Liver (tissue), 9 donors: ENCODE measurements around the gene IFNA8. TPM values are rescaled to one million over a fixed set of nuclear protein-coding genes. Genes with fewer than 3 reads are reported as not detected.

Experiments
- DNase-seq: peaks from one replicate; pipeline ENCODE4 v3.0.0-alpha.2; 2017; ENCODE audit warnings: low spot score
- H3K27ac ChIP-seq, 2 donors: one replicate each; pipeline ENCODE4 v1.7.0; 2013; ENCODE audit warnings: inconsistent platforms in 2 of 2, low read length in 2 of 2, control low read depth in 1 of 2, low read depth in 1 of 2, mild to moderate bottlenecking in 1 of 2
- H3K27me3 ChIP-seq, 4 donors: one replicate each; pipeline versions ENCODE4 v1.6.1 to v1.7.0; 2013; ENCODE audit warnings: low read length in 3 of 4, inconsistent platforms in 1 of 4, mild to moderate bottlenecking in 1 of 4, moderate library complexity in 1 of 4; ENCODE audit not compliant: control insufficient read depth in 4 of 4, insufficient read depth in 4 of 4
- H3K36me3 ChIP-seq, 4 donors: one replicate each; pipeline versions ENCODE4 v1.6.1 to v1.7.0; 2013; ENCODE audit warnings: low read length in 3 of 4, mild to moderate bottlenecking in 3 of 4, low read depth in 1 of 4, moderate library complexity in 1 of 4; ENCODE audit not compliant: control insufficient read depth in 4 of 4, insufficient read depth in 3 of 4
- H3K4me1 ChIP-seq, 4 donors: one replicate each; pipeline versions ENCODE4 v1.6.1 to v1.7.0; 2013; ENCODE audit warnings: low read length in 3 of 4, mild to moderate bottlenecking in 3 of 4, moderate library complexity in 1 of 4; ENCODE audit not compliant: control insufficient read depth in 4 of 4, insufficient read depth in 4 of 4
- H3K4me3 ChIP-seq, 3 donors: one replicate each; pipeline versions ENCODE4 v1.6.1 to v1.7.0; 2013; ENCODE audit warnings: low read length in 3 of 3, control low read depth in 1 of 3, low read depth in 1 of 3, mild to moderate bottlenecking in 1 of 3
- H3K9ac ChIP-seq, 2 donors: one replicate each; pipeline ENCODE4 v1.7.0; 2013; ENCODE audit warnings: low read length in 2 of 2, mild to moderate bottlenecking in 2 of 2, moderate library complexity in 2 of 2, control low read depth in 1 of 2, low read depth in 1 of 2
- H3K9me3 ChIP-seq, 4 donors: one replicate each; pipeline versions ENCODE4 v1.6.1 to v1.7.0; 2013; ENCODE audit warnings: low read length in 3 of 4; ENCODE audit not compliant: control insufficient read depth in 4 of 4
- ATF3 ChIP-seq: IDR thresholded peaks from 2 replicates; pipeline ENCODE4 v1.6.1; 2016; ENCODE audit warnings: antibody characterized with exemption
- CTCF ChIP-seq: fragments of 150-350 bp; IDR thresholded peaks from 2 replicates; pipeline ENCODE4 v1.5.1; 2017; ENCODE audit warnings: improper control_type of control experiment, low read depth, low read length; ENCODE audit not compliant: missing input control
- EGR1 ChIP-seq, 2 donors: IDR thresholded peaks; 2 replicates each; pipeline ENCODE4 v1.6.1; 2016 to 2018; ENCODE audit warnings: antibody characterized with exemption in 2 of 2, low read depth in 2 of 2
- FOXA1 ChIP-seq: IDR thresholded peaks from 2 replicates; pipeline ENCODE4 v1.6.1; 2016; ENCODE audit warnings: antibody characterized with exemption
- FOXA2 ChIP-seq: IDR thresholded peaks from 2 replicates; pipeline ENCODE4 v1.6.1; 2016; ENCODE audit warnings: antibody characterized with exemption
- GABPA ChIP-seq, 2 donors: IDR thresholded peaks in 1 of 2; conservative IDR thresholded peaks in 1 of 2; 2 replicates each; pipeline ENCODE4 v1.6.1; 2016; ENCODE audit warnings: antibody characterized with exemption in 2 of 2, mild to moderate bottlenecking in 1 of 2, moderate library complexity in 1 of 2
- HNF4A ChIP-seq, 2 donors: conservative IDR thresholded peaks; 2 replicates each; pipeline ENCODE4 v1.6.1; 2016; ENCODE audit warnings: antibody characterized with exemption in 2 of 2, mild to moderate bottlenecking in 2 of 2
- HNF4G ChIP-seq: IDR thresholded peaks from 2 replicates; pipeline ENCODE4 v1.6.1; 2016; ENCODE audit warnings: antibody characterized with exemption
- JUND ChIP-seq, 2 donors: IDR thresholded peaks; 2 replicates each; pipeline ENCODE4 v1.6.1; 2016; ENCODE audit warnings: antibody characterized with exemption in 2 of 2
- NR2F2 ChIP-seq: IDR thresholded peaks from 2 replicates; pipeline ENCODE4 v1.6.1; 2016; ENCODE audit warnings: antibody characterized with exemption
- RAD21 ChIP-seq, 2 donors: IDR thresholded peaks; 2 replicates each; pipeline ENCODE4 v1.6.1; 2016; ENCODE audit warnings: antibody characterized with exemption in 2 of 2, mild to moderate bottlenecking in 2 of 2
- RXRA ChIP-seq, 2 donors: IDR thresholded peaks; 2 replicates each; pipeline ENCODE4 v1.6.1; 2017 to 2018; ENCODE audit warnings: antibody characterized with exemption in 2 of 2, mild to moderate bottlenecking in 1 of 2
- SP1 ChIP-seq: IDR thresholded peaks from 2 replicates; pipeline ENCODE4 v1.6.1; 2018; ENCODE audit warnings: antibody characterized with exemption, mild to moderate bottlenecking
- TAF1 ChIP-seq: conservative IDR thresholded peaks from 2 replicates; pipeline ENCODE4 v1.6.1; 2016; ENCODE audit warnings: antibody characterized with exemption, mild to moderate bottlenecking
- YY1 ChIP-seq: IDR thresholded peaks from 2 replicates; pipeline ENCODE4 v1.6.1; 2016; ENCODE audit warnings: antibody characterized with exemption, mild to moderate bottlenecking
- ZBTB33 ChIP-seq: IDR thresholded peaks from 2 replicates; pipeline ENCODE4 v1.6.1; 2016; ENCODE audit warnings: antibody characterized with exemption
- polyA plus RNA-seq, 2 donors: library from polyadenylated mRNA; stranded (reverse) in 1 of 2; unstranded in 1 of 2; fragments of 200-250 nt in 1 of 2; fragments of >200 nt in 1 of 2; fragmentation: Nextera tagmentation in 1 of 2; extraction: Ambion mirVana in 1 of 2; gene quantifications; one replicate each; pipeline versions ENCODE4 v1.2.1 to v1.2.3, GENCODE V29; 2013 to 2015
- total RNA-seq, 2 donors: library from RNA; depleted of rRNA; stranded (reverse); fragments of >200 nt; gene quantifications; one replicate each; pipeline ENCODE4 v1.2.3, GENCODE V29; 2014
- donor health status: healthy.
- donor health status: healthy.
- donor health status: healthy.
- donor health status: healthy.
- donor health status: healthy.

IFNA8 gene
- total and polyA plus RNA-seq, 4 donors: not detected

GRCh38 chr9:21455320-21455719 is 46.4 kb downstream of the IFNA8 start:
- H3K9ac ChIP-seq: no peak overlapping the region
- DNase-seq: no peak
- no peak overlapping the region for H3K4me3 ChIP-seq
- TF ChIP-seq HNF4G: no peak
- no peak for TF ChIP-seq RXRA (IDR thresholded peaks at IDR 0.05)
- peak; percentile 56 for TF ChIP-seq CTCF
- no peak for TF ChIP-seq TAF1
- no peak for TF ChIP-seq EGR1 (IDR thresholded peaks at IDR 0.05; ENCODE audit: low read depth in 2 of 2)
- TF ChIP-seq FOXA1: no peak
- TF ChIP-seq NR2F2: no peak
- TF ChIP-seq FOXA2: no peak
- no peak for TF ChIP-seq ZBTB33
- TF ChIP-seq JUND (IDR thresholded peaks at IDR 0.05): no peak
- no peak for TF ChIP-seq HNF4A (conservative IDR thresholded peaks at IDR 0.05)
- peak; percentile 74 to 79 for TF ChIP-seq RAD21 (IDR thresholded peaks at IDR 0.05)
- TF ChIP-seq GABPA (IDR thresholded peaks at IDR 0.05 in 1 of 2, conservative IDR thresholded peaks at IDR 0.05 in 1 of 2): no peak
- TF ChIP-seq ATF3: no peak
- no peak for TF ChIP-seq YY1
- no peak for TF ChIP-seq SP1
- H3K27ac ChIP-seq: no peak overlapping the region
- no peaks in the 10 kb centered on the region for H3K36me3 ChIP-seq
- H3K27me3 ChIP-seq: no peaks in the 10 kb centered on the region
- no peaks in the 10 kb centered on the region for H3K4me1 ChIP-seq
- H3K9me3 ChIP-seq: no peaks in the 10 kb centered on the region

Other genes with a start within 250 kb of the IFNA8 start
- gene IFNA21, start 242.5 kb upstream of the IFNA8 start, total RNA-seq: not detected
- gene IFNA21, start 242.5 kb upstream of the IFNA8 start, polyA plus RNA-seq: not detected
- not detected for gene IFNA4, start 221.5 kb upstream of the IFNA8 start, total RNA-seq
- gene IFNA4, start 221.5 kb upstream of the IFNA8 start, polyA plus RNA-seq: not detected
- gene IFNA7, start 206.9 kb upstream of the IFNA8 start, total RNA-seq: not detected
- gene IFNA7, start 206.9 kb upstream of the IFNA8 start, polyA plus RNA-seq: not detected
- not detected for gene IFNA10, start 202.0 kb upstream of the IFNA8 start, total RNA-seq
- gene IFNA10, start 202.0 kb upstream of the IFNA8 start, polyA plus RNA-seq: not detected
- gene IFNA16, start 191.8 kb upstream of the IFNA8 start, total RNA-seq: not detected
- not detected for gene IFNA16, start 191.8 kb upstream of the IFNA8 start, polyA plus RNA-seq
- gene IFNA17, start 180.9 kb upstream of the IFNA8 start, total RNA-seq: not detected
- not detected for gene IFNA17, start 180.9 kb upstream of the IFNA8 start, polyA plus RNA-seq
- gene IFNA14, start 169.1 kb upstream of the IFNA8 start, total RNA-seq: not detected
- not detected for gene IFNA14, start 169.1 kb upstream of the IFNA8 start, polyA plus RNA-seq
- gene IFNA5, start 103.8 kb upstream of the IFNA8 start, total RNA-seq: under 1 TPM in 1 of 2 donors, not detected in 1; 0.25 TPM
- gene IFNA5, start 103.8 kb upstream of the IFNA8 start, polyA plus RNA-seq: not detected
- 10 to 100 TPM; 14.0 to 14.5 TPM for gene KLHL9, start 73.7 kb upstream of the IFNA8 start, total RNA-seq
- gene KLHL9, start 73.7 kb upstream of the IFNA8 start, polyA plus RNA-seq: 1 to 10 TPM; 5.6 to 5.7 TPM
- gene IFNA6, start 58.2 kb upstream of the IFNA8 start, total RNA-seq: not detected
- not detected for gene IFNA6, start 58.2 kb upstream of the IFNA8 start, polyA plus RNA-seq
- gene IFNA13, start 41.1 kb upstream of the IFNA8 start, total RNA-seq: not detected
- not detected for gene IFNA13, start 41.1 kb upstream of the IFNA8 start, polyA plus RNA-seq
- not detected for gene IFNA2, start 23.7 kb upstream of the IFNA8 start, total RNA-seq
- not detected for gene IFNA2, start 23.7 kb upstream of the IFNA8 start, polyA plus RNA-seq
- gene IFNA1, start 31.3 kb downstream of the IFNA8 start, total RNA-seq: not detected
- gene IFNA1, start 31.3 kb downstream of the IFNA8 start, polyA plus RNA-seq: not detected
- not detected for gene IFNE, start 73.2 kb downstream of the IFNA8 start, total RNA-seq
- gene IFNE, start 73.2 kb downstream of the IFNA8 start, polyA plus RNA-seq: not detected